Dedifferentiated amniotic fluid mesenchymal stem cell (primary cell): ENCODE data around the gene NRDC.
A peak's percentile ranks its signal among the peaks of the same experiment; 100 is the strongest.
"Not testable (repeated sequence)": the region's sequence is repeated elsewhere in the genome, so short reads cannot be mapped to it uniquely, and the experiment has no call there.

ENCODE experiments used
- DNase-seq: peaks from one replicate; pipeline ENCODE4 v3.0.0-alpha.2; 2016; ENCODE audit errors: extremely low spot score

The NRDC gene

DNA sequence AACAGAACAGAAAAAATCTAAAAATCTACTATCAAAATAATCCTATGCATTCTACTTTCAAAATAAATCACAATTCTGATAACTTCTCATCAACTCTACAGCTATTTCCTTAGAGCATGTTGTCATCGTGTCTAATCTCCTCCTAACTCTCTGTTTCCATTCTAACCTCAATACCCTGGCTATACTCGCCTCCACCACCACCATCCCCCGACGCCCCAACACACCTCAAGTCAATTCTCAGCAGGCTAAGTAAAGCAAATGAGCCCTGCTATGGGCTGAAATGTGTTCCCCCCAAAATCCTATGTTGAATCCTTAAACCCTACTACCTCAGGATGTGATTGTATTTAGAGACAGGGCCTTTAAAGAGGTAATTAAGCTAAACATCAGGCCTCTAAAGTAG lies 34.6 kb downstream of the NRDC start:
- DNase-seq, result no peak

DNA sequence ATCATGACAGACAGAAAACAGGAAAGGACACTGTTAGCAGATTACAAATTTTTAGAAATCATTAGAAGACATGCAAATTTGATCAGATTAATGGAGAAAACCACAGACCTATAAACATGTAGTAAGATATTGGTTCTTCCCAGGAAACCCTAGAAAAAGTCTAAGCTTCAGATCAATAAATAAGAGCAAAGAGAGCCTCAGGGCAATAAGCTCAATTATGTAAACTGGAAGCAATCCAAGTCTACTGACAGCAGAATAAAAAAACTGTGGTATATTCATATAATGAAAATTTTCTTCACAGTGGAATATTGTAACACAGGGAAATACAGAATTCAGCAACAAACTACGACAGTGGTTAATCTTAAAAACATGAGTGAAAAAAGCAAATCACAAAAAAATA lies 36.3 kb downstream of the NRDC start:
- no peak for DNase-seq

DNA sequence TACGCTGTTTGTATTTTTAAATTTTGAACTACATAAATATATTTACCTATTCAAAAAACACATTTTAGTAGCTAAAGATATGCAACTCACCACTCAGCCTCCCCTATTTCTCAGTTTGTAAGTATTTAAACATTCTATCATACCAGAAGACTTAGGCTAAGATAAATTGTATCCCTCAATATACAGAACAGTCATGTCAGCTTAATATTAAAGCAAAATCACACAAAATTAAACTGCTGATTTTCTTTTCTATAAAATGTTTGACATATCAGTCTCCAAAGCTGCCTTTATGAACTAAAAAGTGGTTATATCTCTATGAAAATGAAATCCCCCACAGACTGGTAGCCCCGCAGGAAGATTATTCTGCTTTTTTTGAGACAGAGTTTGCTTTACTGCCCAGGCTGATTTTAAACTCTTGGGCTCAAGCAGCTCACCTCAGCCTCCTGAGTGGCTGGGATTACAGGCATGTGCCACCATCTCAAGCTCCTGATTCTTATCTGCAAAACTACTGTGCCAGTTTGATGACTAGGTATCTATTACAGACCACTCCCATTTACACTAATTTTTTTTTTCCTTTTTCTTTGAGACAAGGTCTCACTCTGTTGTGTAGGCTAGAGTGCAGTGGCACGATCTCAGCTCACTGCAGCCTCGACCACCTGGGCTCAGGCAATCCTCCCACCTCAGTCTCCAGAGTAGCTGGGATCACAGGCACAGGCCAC lies 37.6 kb downstream of the NRDC start:
- DNase-seq, result no peak

DNA sequence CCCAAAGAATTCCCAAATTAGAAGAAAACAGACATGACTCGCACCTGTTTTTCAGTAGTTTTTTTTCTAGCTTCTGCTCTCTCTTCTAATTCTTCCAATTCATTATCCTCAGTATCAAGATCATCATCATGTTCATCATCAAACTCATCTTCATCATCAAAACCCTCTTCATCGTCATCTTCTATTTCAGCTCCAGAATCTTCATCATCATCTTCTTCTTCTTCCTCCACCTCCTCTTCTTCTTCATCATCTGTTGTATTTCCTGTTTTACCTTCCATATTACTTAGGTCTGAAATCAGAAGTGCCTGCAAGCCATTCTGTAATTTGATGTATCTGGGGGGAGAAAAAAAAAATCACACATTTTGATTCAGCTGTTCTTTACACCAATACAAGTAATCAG lies 38.3 kb downstream of the NRDC start:
- no peak for DNase-seq

DNA sequence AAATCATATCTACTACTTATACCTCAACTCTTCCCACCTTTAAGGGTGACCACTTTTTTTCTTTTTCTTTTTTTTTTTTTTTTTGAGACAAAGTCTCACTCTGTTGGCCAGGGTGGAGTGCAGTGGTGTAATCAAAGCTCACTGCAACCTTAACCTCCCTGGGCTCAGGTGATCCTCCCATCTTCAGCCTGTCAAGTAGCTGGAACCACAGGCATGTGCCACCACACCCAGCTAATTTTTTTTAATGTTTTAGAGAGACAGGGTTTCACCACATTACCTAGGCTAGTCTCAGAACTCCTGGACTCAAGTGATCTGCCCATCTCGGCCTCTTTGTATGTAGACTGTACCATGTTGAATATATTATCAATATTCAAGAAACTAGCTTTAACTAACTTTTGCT lies 39.4 kb downstream of the NRDC start:
- DNase-seq, result no peak

DNA sequence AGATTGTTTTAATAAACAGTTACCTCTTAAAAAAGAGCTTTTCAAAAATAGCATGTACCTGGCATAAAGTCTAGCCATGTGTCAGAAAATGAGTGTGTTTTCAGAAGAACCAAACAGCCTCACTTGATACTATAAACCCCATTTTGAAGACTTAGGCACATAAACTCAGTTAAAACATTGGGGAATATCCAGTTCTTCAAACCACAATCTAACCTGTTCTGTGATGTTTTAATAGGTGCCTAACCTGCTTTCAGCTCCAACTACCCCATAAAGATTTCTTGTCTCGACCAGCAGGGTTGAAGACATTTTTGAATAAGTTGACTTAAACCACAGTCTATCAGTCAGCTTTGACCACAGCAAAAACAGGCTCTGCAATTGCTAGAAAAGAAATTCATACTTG lies 41.3 kb downstream of the NRDC start:
- no peak for DNase-seq

DNA sequence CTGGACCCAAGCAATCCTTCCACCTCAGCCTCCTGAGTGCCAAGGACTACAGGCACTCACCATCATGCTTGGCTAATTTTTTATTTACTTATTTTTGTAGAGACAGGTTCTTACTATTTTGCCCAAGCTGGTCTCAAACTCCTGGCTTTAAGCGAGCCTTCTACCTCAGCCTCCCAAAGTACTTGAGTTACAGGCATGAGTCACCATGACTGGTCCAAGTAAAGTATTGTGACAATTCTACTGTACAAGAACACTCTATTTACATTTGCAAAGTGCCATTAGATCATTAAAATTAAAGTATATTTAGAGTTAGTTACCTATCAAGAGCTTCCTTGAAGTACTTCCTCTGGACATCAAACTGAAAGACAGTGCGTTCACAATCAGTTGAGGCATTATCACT lies 44.8 kb downstream of the NRDC start:
- no peak for DNase-seq

DNA sequence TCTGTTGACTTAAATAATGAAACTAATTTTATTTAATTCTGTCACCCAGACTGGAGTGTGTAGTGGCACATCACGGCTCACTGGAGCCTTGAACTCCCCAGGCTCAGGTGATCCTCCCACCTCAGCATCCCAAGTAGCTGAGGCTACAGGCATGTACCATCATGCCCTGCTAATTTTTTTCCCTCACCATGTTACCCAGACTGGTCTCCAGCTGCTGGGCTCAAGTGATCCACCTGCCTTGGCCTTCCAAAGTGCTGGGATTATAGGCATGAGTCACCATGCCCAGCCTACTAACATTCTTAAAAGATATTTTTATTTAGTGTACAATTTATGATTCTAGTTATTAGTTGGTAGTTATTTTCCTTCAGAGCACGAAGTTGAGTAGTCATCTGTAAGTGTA lies 49.5 kb downstream of the NRDC start:
- no peak for DNase-seq

DNA sequence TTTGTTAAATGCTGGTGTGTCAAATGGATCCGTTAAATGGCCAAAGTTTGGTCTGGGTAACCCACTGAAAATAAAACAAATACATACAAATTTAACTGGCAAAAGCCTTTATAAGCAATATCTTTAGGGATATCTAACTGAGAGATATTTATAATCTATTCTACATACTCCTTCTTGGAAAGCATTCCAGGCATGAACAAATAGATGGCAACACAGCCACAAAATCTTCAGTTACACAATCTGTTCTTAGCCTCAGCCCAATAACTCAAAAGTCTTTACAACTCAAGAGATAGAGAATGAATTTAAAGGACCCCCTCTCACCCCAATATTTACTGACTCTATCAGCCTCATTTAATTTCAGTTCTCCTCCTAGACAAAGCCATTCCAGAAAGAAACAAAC lies 58.7 kb downstream of the NRDC start:
- DNase-seq, result no peak

DNA sequence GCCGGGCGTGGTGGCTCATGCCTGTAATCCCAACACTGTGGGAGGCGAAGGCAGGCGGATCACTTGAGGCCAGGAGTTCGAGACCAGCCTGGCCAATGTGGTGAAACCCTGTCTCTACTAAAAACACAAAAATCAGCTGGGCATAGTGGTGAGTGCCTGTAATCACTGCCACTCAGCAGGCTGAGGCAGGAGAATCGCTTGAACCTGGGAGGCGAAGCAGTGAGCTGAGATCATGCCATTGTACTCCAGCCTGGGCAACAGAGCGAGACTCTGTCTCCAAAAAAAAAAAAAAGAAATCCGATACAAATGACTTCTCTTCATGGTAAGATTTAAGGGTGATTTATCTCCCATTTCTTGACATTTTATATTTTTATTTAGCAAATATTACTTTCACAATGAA lies 59.5 kb downstream of the NRDC start:
- DNase-seq, result not testable (repeated sequence)

DNA sequence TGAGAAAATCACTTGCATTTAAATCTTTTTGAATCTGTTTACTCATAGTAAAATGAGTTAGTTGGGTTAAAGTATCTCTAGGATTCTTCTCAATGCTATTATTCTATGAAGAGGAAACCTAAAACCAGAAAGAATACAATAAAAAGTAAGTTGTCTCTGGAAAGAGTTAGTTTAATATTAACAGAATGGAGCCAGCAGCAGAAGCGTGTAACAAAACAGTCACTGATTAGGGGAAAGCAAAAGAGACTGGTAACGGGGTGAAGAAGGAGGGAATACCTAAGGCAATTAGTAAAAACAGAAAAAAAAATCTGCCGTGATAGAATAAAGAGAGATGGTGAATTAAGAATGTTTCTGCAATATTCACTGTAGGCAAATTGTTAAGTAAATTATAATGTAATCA lies 60.0 kb downstream of the NRDC start:
- no peak for DNase-seq

DNA sequence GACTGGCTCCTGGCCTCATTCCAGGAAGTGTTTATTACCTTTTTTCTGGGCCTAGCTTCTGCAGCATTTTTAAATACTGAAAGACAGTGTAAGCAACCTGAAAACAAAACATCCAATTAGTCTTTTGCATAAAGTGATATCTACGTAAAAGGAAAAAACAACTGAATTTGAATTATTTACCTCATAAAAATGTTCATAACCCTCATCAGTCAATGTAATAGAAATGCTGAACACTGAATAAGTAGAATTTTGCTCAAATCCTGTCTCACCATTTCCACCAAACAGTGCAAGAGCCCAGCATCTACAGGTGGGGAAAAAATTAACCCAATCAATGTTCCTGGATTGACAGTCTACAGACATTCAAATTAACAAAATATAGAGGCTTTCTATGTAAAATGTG lies 64.0 kb downstream of the NRDC start:
- no peak for DNase-seq

DNA sequence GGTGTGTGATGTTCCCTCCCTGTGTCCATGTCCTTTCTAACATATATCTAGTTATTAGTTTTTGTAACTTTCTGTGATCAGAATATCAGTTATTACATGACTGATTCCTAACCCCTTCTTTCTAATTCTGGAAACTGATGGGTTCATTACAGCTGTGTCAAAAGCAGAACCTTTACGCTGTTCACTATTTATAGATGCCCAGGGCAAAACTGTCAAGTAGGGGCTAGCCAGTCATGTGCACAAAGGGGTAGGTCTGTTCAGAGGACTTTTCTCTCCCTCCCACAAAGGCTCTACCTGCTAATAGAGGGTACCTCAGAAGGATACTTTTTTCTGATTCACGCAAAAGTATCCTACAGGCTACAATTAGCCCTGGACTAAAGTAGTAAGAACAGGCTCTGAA lies 79.2 kb downstream of the NRDC start:
- no peak for DNase-seq

DNA sequence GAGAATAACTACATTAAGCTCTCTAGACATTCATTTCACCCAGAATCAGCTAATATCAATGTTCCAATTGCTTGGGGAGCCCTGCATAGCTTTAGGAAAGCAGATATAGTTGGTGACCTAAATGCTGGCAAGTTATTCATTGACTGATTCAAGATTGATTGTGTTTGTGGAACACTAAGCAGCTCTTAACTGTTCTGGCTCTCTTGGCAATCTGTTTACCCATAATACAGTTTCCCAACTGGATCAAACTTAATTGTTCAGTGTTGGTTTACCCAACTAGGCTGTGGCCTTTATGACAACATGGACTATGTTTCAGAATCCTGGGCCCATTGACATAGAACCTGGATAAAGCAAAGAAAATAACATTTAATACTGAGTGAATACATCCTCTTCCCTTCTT lies 83.7 kb downstream of the NRDC start:
- DNase-seq, result no peak

DNA sequence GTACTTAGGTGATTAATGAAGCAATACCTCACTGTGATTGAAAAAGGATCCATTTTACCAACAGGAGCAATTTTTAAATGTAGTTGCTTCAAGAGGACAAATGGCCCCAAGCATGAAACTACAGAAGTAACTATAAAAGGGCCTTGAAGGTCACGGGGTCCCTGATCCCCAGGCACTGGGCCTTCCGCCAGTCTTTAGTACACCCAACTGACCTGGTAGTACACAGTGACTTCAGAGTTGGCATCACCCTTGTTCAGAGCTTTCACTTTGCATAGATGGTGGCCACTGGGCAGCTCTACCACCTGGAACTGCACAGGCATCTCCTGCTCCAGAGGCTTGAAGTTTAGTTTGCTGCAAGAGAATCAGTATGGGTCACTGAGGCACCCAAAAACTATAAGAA lies 84.3 kb downstream of the NRDC start:
- DNase-seq, result no peak

DNA sequence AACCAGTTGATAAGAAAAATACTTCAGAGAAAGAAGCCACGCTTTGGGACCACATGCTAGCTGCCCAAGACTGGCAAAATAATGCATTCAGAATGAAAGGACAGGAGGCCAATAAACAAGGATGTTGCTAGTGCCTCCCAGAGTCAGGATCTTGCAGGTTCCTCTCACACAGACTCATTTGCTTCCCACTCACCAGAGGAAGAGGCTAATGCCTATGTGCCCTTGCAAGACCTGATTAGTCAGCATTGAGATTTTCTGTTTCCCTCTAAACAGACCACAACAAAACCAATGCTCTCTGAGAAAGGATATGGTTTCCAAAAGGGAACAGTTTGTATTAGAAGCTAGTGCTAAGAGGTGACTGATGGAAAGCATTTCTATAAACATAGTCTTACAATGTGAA lies 85.7 kb downstream of the NRDC start:
- DNase-seq, result no peak

DNA sequence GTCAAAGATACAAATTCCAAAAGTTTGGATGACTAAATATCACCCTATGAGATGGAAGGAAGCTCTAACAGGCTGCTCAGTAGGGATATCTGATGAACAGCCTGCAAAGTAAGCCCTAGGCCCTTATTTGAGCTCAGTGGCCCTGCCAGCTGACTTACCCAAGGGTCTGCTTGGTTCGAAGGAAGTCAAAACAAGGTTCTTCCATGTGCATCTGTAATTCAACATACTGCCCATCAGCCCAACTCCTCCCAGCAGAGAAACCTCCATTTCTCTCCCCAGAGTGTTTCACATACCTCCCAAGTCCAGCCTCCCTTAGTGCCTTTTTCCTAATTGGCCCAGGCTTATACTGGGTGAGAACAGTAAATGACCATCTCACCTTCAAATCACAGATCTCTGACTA lies 86.6 kb downstream of the NRDC start:
- no peak for DNase-seq

DNA sequence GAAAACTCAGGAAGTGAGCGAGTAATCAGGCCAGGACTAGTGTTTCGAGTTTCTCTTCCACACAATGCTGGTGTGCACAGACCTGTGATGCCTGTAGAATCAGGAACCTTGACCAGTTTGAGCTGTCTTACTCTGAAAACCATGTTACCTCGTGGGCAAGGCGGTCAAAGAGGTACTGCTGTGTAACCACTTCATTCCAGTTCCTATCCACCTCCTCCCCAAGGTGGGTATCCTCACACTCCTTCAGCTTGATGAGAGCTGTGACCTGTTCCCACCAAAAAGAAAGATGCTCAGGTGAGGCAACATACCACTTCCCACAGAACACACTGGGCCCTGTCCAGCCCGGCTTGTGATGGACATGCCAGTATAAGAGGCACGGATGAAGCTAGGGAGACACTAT lies 88.1 kb downstream of the NRDC start:
- DNase-seq, result no peak

DNA sequence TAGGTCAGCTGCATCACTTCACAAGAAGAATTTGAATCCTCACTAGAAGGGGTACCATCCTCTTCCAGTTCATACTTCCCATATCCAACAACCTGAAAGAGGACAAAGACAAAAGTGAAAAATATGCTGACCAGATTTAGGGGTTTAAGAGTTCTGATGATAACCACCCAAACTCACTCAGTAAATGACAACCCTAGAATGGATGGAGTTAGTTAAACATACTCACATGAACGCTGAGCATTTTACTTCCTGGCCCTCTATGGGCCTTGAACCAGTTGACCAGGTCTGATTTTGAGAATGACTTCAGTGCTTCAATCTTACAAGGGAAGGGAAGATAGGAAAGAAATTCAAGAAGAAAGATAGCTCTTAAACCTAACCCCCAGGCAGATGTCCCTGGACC lies 89.2 kb downstream of the NRDC start:
- no peak for DNase-seq

DNA sequence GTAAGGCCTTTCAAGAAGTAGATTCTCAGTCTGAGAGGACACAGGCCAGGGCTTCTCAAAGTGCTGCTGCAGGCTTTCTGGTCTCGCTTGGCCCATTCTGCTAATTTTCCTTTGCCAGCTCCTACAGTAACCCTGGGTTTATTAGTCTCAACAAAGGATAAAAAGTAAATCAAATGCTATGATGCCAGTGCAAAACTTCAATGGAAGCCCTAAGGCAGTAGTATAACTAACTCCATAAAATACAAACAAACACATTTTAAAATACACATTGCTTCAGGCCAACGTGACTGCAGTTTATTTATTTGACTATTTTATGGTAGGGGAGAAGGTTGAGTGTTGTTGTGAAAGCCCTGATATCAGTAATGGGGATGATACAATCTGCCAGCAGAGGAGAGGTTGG lies 89.6 kb downstream of the NRDC start:
- no peak for DNase-seq

DNA sequence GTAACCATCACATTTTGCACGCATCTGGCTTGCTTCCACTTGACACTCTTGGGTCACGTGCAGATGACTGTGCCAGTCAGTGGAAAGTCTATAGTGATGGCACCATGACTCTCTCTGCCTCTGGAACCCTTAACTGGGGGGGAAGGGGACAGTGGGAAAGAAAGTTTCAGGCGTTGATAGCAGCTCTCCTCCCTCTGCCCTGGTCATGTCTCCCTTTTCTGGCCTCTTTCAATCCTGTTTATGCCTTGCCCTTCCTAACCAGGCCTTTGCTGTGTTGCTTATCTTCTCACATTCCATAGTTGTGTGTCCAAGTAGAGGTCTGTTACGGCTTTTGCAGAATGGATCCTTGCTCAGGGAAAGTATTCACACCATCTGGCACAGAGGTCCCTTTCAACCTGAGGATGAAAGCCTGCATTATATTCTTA lies 93.5 kb downstream of the NRDC start:
- DNase-seq, result no peak

DNA sequence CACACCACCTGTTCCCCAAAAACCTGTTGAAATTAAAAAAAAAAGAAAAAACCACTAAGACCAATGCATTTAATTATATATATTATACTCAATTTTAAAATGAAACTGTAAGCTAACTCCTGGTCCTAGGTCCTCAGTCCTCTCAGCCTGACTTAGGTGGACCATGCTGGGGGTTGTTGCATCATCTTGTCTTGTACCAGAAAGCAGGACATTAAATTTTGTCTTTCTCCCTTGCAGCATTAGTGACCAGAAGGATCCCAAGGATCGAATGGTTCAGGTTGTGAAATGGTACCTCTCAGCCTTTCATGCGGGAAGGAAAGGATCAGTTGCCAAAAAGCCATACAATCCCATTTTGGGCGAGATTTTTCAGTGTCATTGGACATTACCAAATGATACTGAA lies 97.6 kb downstream of the NRDC start:
- DNase-seq, result no peak

DNA sequence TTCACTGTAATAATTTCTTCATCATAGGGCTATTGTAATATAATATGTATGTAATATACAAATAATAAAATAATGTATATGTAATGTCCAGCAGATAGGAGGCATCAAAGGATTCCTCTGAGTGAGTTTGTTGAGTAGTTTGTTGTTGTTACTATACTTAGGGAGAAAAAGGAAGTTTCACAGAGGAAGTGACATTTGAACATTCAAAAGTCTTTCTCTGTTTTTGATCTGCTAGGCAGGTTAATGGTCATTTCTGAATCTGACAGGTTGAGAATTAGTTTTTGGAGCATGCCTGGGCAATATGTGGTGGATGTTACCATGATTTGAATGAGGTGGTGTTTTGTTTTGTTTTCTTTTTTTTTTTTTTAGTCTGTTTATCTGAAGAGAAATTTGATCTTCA lies 102.1 kb downstream of the NRDC start:
- no peak for DNase-seq

DNA sequence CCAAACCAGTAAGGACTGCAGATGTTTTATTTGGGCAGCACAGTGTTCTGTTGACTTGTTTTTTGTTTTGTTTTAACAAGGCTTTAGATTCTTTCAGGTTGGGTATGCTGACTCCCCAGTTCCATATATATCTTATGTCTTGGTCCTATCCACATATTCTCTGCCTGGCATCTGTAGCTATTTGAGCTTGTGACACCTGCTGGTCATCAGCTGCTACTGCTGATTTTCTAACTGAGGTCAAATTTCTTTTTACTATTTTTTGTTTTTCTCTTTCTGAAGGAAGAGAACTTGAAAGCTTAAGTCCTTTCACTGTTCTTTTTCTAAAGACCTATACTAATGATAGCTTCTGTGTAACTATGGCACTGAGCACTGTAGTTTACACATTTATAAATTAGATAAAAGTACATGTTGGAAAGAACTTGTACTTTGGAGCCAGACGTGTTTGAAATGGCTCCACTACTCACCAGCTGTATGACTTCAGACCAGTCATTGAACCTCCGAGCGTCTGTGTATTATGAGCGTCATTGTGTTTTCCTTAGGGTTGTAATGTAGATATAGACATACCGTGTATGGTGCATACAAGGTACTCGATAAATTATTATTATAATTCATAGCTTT lies 109.4 kb downstream of the NRDC start:
- peak; percentile 74 for DNase-seq
